CD4-positive, alpha-beta T cell treated with Interleukin-12 subunit alpha and Interleukin-12 subunit beta, for 1 hour (primary cell): ENCODE data around the gene SMIM43.
A peak's percentile ranks its signal among the peaks of the same experiment; 100 is the strongest.

Source experiments
- DNase-seq: peaks from one replicate; pipeline ENCODE4 v3.0.0-alpha.2; 2020

Gene SMIM43

DNA sequence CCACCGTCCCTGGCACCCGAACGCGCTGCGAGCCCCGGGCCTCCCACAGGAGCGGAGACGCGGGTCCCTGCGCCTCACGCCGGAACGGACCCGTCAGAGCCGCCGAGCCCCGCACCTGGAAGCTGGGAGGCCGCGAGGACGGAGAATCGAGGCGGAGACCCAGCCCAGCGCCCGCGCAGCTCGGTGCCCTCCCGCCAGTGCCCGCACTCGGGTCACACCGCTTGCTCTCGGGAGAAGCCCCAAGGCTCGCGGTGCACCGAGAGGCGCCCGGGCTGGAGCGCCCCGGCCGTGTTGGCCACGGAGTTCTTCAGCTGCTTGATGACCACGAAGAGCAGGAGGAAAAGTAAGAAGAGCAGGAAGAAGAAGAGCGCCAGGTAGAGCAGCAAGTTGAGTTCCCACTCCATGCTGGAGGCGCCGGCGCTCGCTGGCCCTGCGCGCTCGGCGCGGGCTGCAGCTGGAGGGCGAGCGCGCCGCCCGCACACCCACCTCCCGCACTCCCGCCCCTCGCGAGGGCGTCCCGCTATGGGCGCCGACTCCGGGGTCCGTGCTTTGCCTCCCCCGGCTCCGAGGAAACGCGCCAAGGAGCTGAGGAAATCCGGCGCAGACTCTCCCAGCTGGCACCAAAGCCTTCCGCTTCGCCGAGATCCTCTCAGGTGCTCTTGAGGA is at the start of gene SMIM43:
TSS of gene SMIM43 (minus strand) at position 463 of the 666 bp plus-strand sequence. CDS start at position 404, 59 bp downstream.
- DNase-seq = no peak

DNA sequence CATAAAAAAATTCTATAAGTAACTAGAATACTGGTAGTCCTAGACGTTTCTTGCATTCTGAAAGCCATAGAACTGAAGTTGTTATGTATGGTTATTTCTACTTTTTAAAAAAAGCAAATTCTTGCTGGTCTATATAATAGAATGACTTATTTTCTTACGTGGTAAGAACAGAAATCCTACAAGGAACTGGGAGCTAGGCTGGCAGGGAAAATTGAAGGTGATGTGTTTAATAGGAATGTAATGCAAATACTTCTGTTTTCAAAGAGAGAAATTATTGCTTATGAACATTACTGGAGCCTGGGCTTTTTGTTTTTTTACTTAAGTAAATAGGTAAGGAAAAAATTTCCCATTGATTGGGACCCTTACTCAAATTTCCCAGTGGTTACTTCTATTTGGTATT is 49.8 kb upstream of the SMIM43 start:
- DNase-seq = no peak

DNA sequence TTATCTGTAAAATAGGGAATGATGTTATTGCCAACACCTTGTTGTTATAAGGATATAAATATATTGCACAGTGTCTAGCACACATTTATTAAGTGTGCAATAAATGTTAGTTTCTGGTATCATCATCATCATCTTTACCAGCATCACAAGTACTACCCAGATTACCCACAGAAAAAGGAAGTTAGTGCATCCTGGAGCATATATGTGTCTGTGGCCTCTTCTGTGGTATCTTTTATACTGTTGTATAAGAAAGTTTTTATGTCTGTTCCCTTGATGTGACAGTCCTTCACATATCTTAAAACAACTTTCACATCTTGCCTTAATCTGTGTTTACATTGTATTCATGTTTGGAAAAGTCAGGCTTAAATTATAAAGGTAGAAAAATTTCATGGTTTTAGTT is 46.2 kb upstream of the SMIM43 start:
- no peak for DNase-seq

DNA sequence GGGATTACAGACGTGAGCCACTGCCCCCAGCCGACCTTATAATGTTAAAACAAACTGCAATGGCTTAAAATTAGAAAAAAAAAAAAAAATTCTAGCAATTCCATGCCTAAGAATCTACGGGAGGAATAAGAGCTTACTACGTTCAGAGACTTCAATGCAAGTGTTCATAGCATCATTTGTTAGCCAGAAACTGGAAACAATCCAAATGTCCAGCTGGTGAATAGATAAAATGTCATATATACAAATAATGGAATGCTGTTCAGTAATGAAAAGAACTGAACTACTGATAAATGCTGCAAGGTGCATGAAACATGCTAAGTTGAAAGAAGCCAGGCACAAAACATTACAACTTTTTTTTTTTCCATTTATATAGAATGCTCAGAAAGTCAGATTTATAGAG is 41.4 kb upstream of the SMIM43 start:
- no peak for DNase-seq

DNA sequence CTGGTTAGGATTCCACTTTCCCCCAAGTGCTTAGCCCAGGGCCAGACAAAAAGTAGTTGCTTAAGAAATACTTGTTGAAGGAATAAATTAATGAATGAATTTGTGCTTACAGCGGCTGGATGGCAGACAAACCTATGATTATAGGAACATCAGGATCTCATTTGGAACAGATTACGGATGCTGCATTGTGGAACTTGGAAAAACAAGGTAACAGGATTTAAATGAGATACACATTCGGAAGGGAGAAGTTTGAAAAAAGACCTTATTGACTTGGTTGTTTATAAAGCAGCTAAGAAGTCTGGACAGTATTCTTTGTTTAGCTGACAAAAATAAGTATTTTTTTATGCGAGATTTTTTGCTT is 36.7 kb upstream of the SMIM43 start:
- DNase-seq = no peak

GRCh38 chr4:121800961-121801714 is 36.2 kb upstream of the SMIM43 start, which contains the start of gene EXOSC9:
EXOSC9 (plus strand) TSS chr4:121801323; CDS start chr4:121801425, 102 bp downstream.
- peak; percentile 95 for DNase-seq

GRCh38 chr4:121800638-121800960 is 35.6 kb upstream of the SMIM43 start:
- no peak for DNase-seq

DNA sequence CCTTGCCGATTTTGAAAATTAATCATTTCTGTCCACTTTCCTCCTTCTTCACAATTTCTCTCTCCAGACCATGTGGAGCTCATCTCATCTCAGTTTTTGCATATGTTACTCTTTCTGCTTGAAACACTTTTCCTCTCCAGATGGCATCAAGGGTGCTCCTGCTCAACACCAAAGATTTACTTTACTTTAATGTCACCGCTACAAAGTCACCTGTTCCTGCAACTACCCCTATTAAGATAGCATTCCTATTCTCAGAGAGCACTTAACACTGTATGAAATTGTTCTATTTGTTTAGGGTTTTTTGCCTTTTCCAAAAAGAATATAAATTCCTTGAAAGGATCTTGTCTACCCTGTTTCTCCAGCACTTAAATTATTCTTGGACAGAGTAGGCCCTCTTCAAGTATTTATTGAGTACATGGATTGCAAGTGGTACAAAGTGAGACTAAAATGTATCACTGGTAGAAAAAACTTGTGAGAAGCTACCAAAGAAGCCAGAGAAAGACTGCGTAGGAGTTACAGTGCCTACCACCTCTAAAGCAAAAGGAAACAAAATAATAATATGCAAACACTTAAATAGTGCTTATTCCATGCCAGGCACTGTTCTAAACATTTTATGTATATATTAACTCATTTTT is 35.0 kb upstream of the SMIM43 start:
- no peak for DNase-seq

GRCh38 chr4:121799208-121799823 is 34.4 kb upstream of the SMIM43 start:
- no peak for DNase-seq

- no peak for DNase-seq
Measured at GRCh38 chr4:121796283-121796682, 31.3 kb upstream of the SMIM43 start.

- DNase-seq = no peak
Measured at GRCh38 chr4:121794505-121795188, 29.7 kb upstream of the SMIM43 start.

GRCh38 chr4:121792966-121793365 is 28.0 kb upstream of the SMIM43 start:
- no peak for DNase-seq

DNA sequence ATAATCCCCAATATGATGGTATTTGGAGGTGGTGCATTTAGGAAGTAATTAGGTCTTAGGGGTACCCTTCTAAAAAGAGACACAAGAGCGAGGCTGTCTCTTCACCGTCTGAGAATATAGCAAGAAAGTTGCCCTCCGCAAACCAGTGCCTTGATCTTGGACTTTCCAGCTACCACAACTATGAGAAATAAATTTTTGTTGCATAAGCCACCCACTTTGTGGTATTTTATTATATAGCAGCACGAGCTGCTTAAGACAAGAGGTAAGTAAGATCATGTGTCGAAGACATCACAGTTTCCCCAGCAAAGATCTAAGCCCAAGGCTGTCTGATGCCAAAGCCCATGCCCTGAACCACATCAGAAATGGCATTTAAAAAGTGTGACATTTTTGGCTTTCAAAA is 26.5 kb upstream of the SMIM43 start:
- DNase-seq = no peak

DNA sequence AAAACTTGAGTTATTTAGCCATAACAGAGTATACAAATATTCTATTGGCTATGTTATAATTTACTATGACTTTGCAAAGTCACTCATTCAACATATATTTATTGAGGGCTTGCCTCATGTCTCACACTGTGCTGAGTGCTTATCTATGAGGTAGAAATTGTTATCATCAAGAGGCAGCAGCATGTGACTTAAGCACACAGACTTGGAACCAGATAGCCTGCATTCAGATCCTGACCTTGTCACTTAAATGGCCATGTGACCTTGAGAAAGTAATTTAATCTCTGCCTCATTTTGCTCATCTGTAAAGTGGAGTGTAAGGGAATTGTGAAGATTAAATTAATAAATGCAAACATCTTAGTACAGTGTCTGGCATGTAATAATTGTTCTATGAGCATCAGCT is 26.0 kb upstream of the SMIM43 start:
- no peak for DNase-seq

DNA sequence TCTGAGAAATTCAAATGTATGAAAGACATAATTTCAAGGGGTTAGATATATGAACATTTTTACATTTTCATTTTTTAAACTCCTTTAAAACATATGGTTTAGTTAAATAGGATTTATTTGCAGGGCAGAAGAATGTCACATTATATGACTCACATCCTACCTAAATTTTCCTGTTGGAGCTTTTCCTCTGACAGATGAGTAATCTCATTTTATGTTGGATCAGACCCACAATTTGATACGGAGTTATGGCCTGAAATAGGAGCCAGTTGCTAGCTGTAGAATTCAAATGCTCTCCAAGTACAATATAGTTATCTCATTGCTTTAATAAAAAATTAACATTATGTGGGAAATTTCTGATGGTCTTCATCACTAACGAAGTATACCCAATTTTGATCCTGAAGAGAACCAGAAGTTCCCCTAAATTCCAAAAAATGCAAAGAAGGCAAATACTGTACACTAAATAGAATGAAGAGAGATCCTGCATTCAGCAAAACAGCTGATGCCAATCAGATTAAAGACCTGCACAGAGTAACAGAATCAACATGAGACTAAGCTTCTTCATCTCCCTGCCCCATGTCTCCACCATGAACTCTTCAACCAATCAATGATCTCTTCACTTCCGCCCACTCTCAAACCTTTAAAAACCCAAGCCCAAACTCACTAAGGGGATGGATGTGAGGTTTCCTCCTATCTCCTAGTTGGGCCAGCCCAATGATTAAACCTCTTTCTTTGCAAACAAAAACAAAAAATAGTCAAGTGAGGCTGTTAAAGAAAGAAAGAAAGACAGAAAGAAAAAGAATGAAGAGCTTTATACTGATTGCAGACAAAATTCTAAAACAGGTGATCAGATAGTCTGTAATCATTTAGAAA is 25.2 kb upstream of the SMIM43 start:
- DNase-seq = no peak

DNA sequence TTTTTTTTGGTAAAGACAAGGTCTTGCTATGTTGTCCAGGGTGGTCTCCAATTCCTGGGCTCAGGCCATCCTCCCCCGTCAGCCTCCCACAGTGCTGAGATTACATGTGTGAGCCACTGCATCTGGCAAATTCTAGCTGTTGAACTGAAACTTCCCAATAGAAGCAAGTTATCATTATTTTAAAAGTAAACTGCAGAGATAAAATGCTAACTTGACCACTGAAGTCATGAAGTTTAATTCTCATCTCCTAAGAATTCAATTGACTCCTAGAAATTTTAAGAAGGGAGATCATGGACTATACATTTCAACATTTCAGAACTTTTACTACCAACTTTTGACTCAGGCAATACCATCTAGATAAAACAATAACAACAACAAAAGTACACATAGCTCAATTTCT is 24.5 kb upstream of the SMIM43 start:
- no peak for DNase-seq

- DNase-seq = no peak
Measured at GRCh38 chr4:121788896-121789295, 23.9 kb upstream of the SMIM43 start.

- no peak for DNase-seq
Measured at GRCh38 chr4:121786221-121786620, 21.3 kb upstream of the SMIM43 start.

- DNase-seq = no peak
Measured at GRCh38 chr4:121785479-121785878, 20.5 kb upstream of the SMIM43 start.

DNA sequence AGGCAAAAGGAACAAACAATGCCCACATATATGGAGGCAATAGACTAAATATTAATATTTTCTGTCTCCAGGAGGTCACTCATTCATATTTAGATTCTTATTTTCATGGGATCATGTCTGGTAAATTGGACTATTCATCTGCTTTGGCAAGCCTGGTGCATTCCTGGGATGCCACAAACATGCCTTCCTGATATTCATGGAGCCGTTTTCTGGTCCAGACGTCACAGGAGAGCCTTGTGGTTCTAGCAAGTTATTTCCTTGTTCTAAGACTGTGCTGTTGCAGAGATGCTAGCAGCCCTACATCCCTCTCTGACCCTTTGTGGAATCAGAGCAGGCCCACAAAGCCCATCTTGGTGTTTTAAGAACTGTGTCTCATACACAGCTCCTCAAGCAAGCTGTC is 20.0 kb upstream of the SMIM43 start:
- DNase-seq = no peak

GRCh38 chr4:121784401-121784800 is 19.4 kb upstream of the SMIM43 start:
- DNase-seq = no peak

- DNase-seq = no peak
Measured at GRCh38 chr4:121783210-121783609, 18.2 kb upstream of the SMIM43 start.
